Testis (tissue), 2 donors: Measurements from ENCODE around the gene ROR2.

Experiments used
- POLR2A ChIP-seq: fragments of 450-650 bp; IDR thresholded peaks from one replicate; pipeline ENCODE4 v1.6.1; 2017; ENCODE audit warnings: antibody characterized with exemption, mild to moderate bottlenecking, moderate library complexity
- TF ChIP-seq, protein P1 (sequence below), 3 experiments: fragments of 450-650 bp in 2 of 3; fragments of 200-600 bp in 1 of 3; sonication (generic) in 1 of 3; IDR thresholded peaks; one replicate each; pipeline ENCODE4 v1.5.1; 2016 to 2019; ENCODE audit warnings: antibody characterized with exemption in 3 of 3, mild to moderate bottlenecking in 2 of 3, moderate library complexity in 1 of 3

DNA sequence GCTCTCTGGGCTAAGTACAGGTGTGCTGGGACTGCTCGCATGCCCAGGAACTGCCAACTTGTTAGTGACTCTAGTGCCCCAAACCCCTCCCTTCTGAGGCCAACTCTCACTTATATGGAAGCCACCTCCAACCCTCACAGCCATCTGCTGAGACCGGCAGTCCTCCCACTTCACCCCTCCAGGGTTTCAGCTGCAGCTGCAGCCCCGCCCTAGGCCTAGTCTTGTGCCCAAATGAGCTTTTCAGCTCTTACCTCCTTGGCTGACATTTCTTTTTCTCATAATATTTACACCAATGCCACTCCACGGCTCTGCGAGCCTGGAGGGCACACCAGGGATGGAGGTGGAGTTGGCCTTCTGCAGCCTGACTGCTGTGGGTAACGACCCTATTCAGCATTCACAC, 166.6 kb downstream of the ROR2 start:
- no peak for TF ChIP-seq POLR2A
- TF ChIP-seq, protein P1, sequence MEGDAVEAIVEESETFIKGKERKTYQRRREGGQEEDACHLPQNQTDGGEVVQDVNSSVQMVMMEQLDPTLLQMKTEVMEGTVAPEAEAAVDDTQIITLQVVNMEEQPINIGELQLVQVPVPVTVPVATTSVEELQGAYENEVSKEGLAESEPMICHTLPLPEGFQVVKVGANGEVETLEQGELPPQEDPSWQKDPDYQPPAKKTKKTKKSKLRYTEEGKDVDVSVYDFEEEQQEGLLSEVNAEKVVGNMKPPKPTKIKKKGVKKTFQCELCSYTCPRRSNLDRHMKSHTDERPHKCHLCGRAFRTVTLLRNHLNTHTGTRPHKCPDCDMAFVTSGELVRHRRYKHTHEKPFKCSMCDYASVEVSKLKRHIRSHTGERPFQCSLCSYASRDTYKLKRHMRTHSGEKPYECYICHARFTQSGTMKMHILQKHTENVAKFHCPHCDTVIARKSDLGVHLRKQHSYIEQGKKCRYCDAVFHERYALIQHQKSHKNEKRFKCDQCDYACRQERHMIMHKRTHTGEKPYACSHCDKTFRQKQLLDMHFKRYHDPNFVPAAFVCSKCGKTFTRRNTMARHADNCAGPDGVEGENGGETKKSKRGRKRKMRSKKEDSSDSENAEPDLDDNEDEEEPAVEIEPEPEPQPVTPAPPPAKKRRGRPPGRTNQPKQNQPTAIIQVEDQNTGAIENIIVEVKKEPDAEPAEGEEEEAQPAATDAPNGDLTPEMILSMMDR (IDR thresholded peaks at IDR 0.05), result no peak
